AG10803 (cell line): ENCODE measurements around the gene TIMM17A.
"Not testable (repeated sequence)": the region's sequence is repeated elsewhere in the genome, so short reads cannot be mapped to it uniquely, and the experiment has no call there.

ENCODE experiments used
- DNase-seq: peaks from one replicate; pipeline ENCODE4 v3.0.0; 2010; ENCODE audit warnings: low read depth
- H3K4me3 ChIP-seq: 2 replicates; pipeline ENCODE4 v1.5.1; 2011; ENCODE audit warnings: mild to moderate bottlenecking, low read length, control low read depth
- CTCF ChIP-seq: conservative IDR thresholded peaks from 2 replicates; pipeline ENCODE4 v1.5.1; 2011; ENCODE audit warnings: mild to moderate bottlenecking, low read length, control low read depth, inconsistent platforms

Gene TIMM17A

GRCh38 chr1:201930137-201930536, 25.2 kb upstream of the TIMM17A start:
- no peak overlapping the region for H3K4me3 ChIP-seq
- no peak for DNase-seq
- TF ChIP-seq CTCF, result no peak

DNA sequence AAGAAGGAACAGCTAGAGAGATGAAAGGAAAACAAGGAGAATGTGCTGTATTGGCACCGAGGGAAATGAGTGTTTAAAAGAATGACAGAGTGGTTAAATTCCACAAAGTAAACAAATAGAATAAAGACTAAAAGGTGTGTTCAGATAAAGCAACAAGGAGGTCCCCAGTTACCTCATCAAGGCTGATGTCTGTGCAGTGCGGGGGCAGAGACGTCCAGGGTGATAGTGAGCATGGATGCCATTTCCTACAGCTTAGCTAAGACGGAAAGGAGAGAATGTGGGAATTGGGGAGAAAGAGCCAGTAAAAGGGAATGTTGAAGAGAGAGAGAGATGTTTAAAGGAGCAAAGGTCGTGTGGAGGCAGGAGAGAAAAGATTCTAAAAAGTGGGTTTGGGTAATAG, 24.5 kb upstream of the TIMM17A start:
- no peak overlapping the region for H3K4me3 ChIP-seq
- TF ChIP-seq CTCF, result no peak
- no peak for DNase-seq

- TF ChIP-seq CTCF, result no peak
- no peak overlapping the region for H3K4me3 ChIP-seq
- peak; percentile 67 for DNase-seq
These were observed 21.4 kb upstream of the TIMM17A start for GRCh38 chr1:201933840-201934430.

- no peak for TF ChIP-seq CTCF
- DNase-seq, result peak; percentile 73
- H3K4me3 ChIP-seq, result no peak overlapping the region
These were observed 17.6 kb upstream of the TIMM17A start for GRCh38 chr1:201937624-201938213.

DNA sequence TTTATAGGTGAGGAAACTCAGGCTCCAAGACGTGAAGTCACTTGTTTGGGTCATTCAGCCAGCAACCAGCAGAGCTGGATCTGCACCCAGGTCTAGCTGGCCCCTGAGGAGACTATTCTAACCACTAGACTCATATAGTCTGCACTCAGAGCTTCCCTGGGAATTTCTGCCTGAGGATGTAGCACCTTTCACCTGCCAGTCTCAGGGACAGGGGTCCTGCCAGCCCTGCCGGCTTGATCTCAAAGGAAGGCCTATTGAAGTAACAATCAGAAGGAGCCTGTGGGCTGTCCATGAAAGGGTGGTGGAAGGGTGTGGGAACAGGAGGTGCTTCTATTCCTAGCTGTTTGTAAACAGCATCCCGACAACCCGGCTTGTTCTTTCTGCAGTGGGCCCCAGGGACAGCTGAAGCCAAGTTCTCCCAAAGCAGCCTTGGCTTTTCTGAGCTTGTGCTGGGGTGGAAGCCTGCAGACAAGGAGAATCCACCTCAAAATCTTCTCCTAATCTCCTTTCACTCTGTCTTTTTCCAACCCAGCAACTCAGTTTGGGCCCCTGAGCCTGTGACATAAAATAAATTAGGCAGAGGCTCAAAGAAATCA, 16.8 kb upstream of the TIMM17A start:
- no peak for TF ChIP-seq CTCF
- no peak for DNase-seq
- no peak overlapping the region for H3K4me3 ChIP-seq

GRCh38 chr1:201939148-201939547, 16.2 kb upstream of the TIMM17A start:
- DNase-seq, result no peak
- TF ChIP-seq CTCF, result no peak
- H3K4me3 ChIP-seq, result no peak overlapping the region

DNA sequence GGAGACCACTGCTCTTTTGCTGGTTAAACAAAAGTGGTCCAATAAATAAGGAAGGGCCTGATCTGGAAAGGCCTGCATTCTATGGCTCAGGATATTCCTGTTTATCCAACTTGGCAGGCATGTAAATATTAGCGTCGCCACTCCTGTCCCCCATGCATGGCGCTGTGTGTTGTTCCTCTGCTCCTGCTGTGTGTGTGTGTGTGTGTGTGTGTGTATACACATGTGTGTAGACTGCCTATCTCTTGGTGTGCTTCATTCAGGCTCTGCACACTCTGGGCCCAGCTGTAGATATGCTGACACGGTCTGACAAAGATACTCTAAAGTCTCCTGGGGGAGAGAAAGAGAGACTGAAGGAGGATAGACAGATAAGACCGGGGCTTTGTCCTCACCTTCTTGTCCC, 15.7 kb upstream of the TIMM17A start:
- no peak for TF ChIP-seq CTCF
- DNase-seq, result no peak
- H3K4me3 ChIP-seq, result no peak overlapping the region

DNA sequence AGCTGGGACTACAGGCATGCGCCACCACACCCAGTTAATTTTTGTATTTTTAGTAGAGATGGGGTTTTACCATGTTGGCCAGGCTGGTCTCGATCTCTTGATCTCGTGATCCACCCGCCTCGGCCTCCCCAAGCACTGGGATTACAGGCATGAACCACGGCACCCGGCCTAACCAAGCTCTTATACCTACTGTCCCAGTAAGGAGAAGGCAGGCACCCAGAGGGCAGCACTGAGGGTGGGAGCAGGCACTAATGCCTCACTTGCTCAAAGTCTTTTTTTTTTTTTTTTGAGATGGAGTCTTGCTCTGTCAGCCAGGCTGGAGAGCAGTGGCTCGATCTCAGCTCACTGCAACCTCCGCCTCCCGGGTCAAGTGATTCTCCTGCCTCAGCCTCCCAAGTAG, 15.0 kb upstream of the TIMM17A start:
- DNase-seq, H3K4me3 ChIP-seq: not testable (repeated sequence)
